Osteocyte (in vitro differentiated cells): ENCODE results near the gene NMUR2. TPM values are rescaled to one million over a fixed set of nuclear protein-coding genes. Genes with fewer than 3 reads are reported as not detected.

Source experiments
- DNase-seq: peaks from one replicate; pipeline ENCODE4 v3.0.0; 2021; ENCODE audit warnings: mixed read lengths; ENCODE audit not compliant: unreplicated experiment; ENCODE audit errors: extremely low spot score
- H3K27ac Mint-ChIP-seq: one replicate; pipeline ENCODE4 v1.8.0; 2021; ENCODE audit warnings: mild to moderate bottlenecking, mixed read lengths; ENCODE audit not compliant: unreplicated experiment
- H3K27me3 Mint-ChIP-seq: one replicate; pipeline ENCODE4 v1.8.0; 2021; ENCODE audit warnings: mixed read lengths; ENCODE audit not compliant: unreplicated experiment
- H3K36me3 Mint-ChIP-seq: one replicate; pipeline ENCODE4 v1.8.0; 2021; ENCODE audit warnings: mixed read lengths; ENCODE audit not compliant: unreplicated experiment
- H3K4me1 Mint-ChIP-seq: one replicate; pipeline ENCODE4 v1.8.0; 2021; ENCODE audit warnings: mixed read lengths; ENCODE audit not compliant: unreplicated experiment
- H3K4me3 Mint-ChIP-seq: one replicate; pipeline ENCODE4 v1.8.0; 2021; ENCODE audit warnings: mild to moderate bottlenecking, moderate library complexity, mixed read lengths; ENCODE audit not compliant: unreplicated experiment
- H3K9me3 Mint-ChIP-seq: one replicate; pipeline ENCODE4 v1.8.0; 2021; ENCODE audit warnings: mixed read lengths; ENCODE audit not compliant: unreplicated experiment
- total RNA-seq: library from RNA; stranded (reverse); gene quantifications from 2 replicates; pipeline ENCODE4 v1.2.1, GENCODE V29; 2021
- TF ChIP-seq, protein P1 (sequence below): fragments of 200-600 bp; sonication (generic); IDR thresholded peaks from 2 replicates; pipeline ENCODE4 v1.5.0; 2021; ENCODE audit warnings: antibody characterized with exemption, mild to moderate bottlenecking, moderate library complexity

NMUR2 gene
- total RNA-seq, 1 donor from 2014 or later = not detected

DNA sequence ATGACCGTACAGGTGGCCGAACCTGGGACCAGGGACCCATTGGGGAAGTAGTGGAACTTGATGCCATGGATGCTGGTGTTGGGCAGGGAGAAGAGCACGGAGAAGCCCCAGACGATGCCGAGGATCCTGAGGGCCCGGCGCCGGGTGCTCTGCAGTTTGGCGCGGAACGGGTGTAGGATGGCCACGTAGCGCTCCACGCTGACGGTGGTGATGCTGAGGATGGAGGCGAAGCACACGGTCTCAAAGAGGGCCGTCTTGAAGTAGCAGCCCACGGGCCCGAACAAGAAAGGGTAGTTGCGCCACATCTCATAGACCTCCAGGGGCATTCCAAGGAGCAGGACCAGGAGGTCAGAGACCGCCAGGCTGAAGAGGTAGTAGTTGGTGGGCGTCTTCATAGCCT, 585 bp downstream of the NMUR2 start:
- no peaks in the 10 kb centered on the region for H3K36me3 Mint-ChIP-seq
- H3K27ac Mint-ChIP-seq = no peak overlapping the region
- TF ChIP-seq, protein P1, sequence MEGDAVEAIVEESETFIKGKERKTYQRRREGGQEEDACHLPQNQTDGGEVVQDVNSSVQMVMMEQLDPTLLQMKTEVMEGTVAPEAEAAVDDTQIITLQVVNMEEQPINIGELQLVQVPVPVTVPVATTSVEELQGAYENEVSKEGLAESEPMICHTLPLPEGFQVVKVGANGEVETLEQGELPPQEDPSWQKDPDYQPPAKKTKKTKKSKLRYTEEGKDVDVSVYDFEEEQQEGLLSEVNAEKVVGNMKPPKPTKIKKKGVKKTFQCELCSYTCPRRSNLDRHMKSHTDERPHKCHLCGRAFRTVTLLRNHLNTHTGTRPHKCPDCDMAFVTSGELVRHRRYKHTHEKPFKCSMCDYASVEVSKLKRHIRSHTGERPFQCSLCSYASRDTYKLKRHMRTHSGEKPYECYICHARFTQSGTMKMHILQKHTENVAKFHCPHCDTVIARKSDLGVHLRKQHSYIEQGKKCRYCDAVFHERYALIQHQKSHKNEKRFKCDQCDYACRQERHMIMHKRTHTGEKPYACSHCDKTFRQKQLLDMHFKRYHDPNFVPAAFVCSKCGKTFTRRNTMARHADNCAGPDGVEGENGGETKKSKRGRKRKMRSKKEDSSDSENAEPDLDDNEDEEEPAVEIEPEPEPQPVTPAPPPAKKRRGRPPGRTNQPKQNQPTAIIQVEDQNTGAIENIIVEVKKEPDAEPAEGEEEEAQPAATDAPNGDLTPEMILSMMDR = no peak
- H3K27me3 Mint-ChIP-seq = no peaks in the 10 kb centered on the region
- DNase-seq = no peak
- H3K4me1 Mint-ChIP-seq = no peaks in the 10 kb centered on the region
- H3K4me3 Mint-ChIP-seq = no peak overlapping the region
- no peaks in the 10 kb centered on the region for H3K9me3 Mint-ChIP-seq

DNA sequence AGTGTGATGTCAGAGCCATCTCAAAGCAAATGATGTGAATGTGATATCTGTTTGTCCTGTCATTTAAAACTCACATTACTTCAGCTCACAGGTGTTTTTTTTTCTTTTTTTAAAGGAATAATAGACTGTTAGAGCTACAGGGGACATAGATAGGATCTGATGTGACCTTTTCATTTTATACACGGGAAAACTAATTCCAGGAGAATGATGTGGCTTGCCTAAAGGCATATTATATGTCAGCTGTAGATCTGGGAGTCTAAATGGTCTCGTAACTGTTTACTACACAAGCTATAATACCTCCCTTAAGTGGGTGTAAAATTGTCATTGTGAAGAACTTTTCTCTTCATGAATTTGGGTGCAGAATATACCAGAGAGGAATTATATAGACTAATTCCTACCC, 2.0 kb downstream of the NMUR2 start:
- Mint-ChIP-seq H3K27me3 (no peaks in the 10 kb centered on the region), H3K9me3 (no peaks in the 10 kb centered on the region), H3K27ac (no peak overlapping the region), H3K36me3 (no peaks in the 10 kb centered on the region), H3K4me3 (no peak overlapping the region), H3K4me1 (no peaks in the 10 kb centered on the region)
- no peak for DNase-seq
- TF ChIP-seq, protein P1 = no peak

DNA sequence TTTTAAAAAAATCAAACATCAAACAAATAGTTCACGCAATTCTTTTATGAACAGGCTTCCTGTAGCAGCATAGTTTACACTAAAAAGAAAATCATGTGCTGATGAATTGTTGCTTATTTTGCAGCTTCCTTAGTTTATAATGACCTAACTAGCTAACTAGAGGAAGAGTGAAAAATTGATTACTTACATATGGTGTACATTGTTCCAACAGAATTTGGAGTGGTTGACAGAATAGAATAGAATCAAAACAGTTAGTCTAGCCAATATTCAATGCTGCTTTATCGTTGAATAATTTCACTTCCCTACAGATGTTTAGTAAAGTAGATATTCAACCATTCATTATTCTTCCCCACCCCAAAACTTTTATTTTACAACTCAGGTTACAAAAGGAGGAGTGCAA, 4.2 kb downstream of the NMUR2 start:
- DNase-seq = no peak
- H3K4me1 Mint-ChIP-seq = no peaks in the 10 kb centered on the region
- TF ChIP-seq, protein P1 = no peak
- no peaks in the 10 kb centered on the region for H3K27me3 Mint-ChIP-seq
- no peak overlapping the region for H3K4me3 Mint-ChIP-seq
- H3K36me3 Mint-ChIP-seq = no peaks in the 10 kb centered on the region
- H3K9me3 Mint-ChIP-seq = no peaks in the 10 kb centered on the region
- no peak overlapping the region for H3K27ac Mint-ChIP-seq

DNA sequence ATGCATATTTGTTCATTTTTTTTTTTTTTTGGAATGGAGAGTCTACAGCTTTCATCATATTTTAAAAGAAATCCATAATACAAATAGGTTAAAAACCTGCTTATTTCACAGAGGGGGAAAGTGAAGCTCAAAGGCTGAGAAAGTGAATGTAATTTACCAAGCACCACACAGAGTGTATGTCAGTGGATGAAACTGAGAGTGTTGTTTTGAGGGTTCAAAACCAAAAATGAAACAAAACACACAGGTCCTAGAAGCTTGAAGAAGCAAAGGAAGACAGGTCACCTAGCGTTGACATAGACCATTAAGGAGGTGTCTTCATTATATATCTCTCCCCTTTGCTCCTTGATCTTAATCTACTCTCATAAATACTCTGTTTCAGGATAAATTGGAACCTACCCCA, 7.5 kb downstream of the NMUR2 start:
- Mint-ChIP-seq H3K4me1 (no peaks in the 10 kb centered on the region), H3K27me3 (no peaks in the 10 kb centered on the region), H3K27ac (no peak overlapping the region), H3K4me3 (no peak overlapping the region), H3K36me3 (no peaks in the 10 kb centered on the region), H3K9me3 (no peaks in the 10 kb centered on the region)
- DNase-seq = no peak
- TF ChIP-seq, protein P1 = no peak

DNA sequence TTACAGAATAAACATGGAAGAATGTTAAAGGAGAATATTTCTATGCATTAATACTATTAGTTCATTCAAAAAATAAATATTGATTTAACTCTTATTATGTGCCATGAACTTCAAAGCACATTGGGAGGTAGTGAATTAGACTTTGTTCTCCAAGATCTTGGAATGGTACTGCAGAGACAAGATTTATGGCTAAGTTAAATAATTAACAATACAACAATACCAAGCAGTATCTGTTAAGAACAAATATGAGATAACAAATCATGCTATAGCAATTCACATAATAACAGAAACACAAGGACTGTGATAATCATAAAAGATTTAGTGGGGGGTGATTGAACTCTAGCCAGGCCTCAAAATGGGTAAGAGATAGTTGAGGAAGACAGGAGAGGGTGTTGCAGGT, 11.6 kb downstream of the NMUR2 start:
- no peak overlapping the region for H3K27ac Mint-ChIP-seq
- H3K4me1 Mint-ChIP-seq = no peaks in the 10 kb centered on the region
- H3K27me3 Mint-ChIP-seq = no peaks in the 10 kb centered on the region
- TF ChIP-seq, protein P1 = no peak
- DNase-seq = no peak
- H3K4me3 Mint-ChIP-seq = no peak overlapping the region
- peaks cover 3% of the 10 kb centered on the region for H3K9me3 Mint-ChIP-seq
- no peaks in the 10 kb centered on the region for H3K36me3 Mint-ChIP-seq
